Measurements from ENCODE around the gene CACNA1I. TPM values are rescaled to one million over a fixed set of nuclear protein-coding genes. Genes with fewer than 3 reads are reported as not detected.

CACNA1I gene
- total and polyA plus RNA-seq, 2 of the 8 experiments (the other 6 are each of a cell fraction or from before 2014, with no cell fraction given) = 0.77 to 1.2 TPM

GRCh38 chr22:39577366-39577765 lies 6.8 kb downstream of the CACNA1I start (continued):
- TF ChIP-seq CHD2 (IDR thresholded peaks at IDR 0.05; ENCODE audit: low read length) (no peak), GABPA (IDR thresholded peaks at IDR 0.05; ENCODE audit: borderline replicate concordance, insufficient read depth, low read length) (no peak), HDAC2 (IDR thresholded peaks at IDR 0.05; ENCODE audit: borderline replicate concordance in 1 of 2, low read depth in 2 of 2, low read length in 2 of 2) (no peak), BACH1 (IDR thresholded peaks at IDR 0.05; ENCODE audit: low read length) (no peak), CTBP2 (IDR thresholded peaks at IDR 0.05; ENCODE audit: borderline replicate concordance, insufficient read depth, insufficient read length, low read length) (no peak), GTF2F1 (IDR thresholded peaks at IDR 0.05; ENCODE audit: borderline replicate concordance, low read depth, low read length) (no peak), CHD1 (IDR thresholded peaks at IDR 0.05; ENCODE audit: low read depth, low read length) (no peak), KDM5A (IDR thresholded peaks at IDR 0.05; ENCODE audit: low read length) (no peak), CHD7 (IDR thresholded peaks at IDR 0.05; ENCODE audit: insufficient replicate concordance, low read length) (no peak)
